CD4-positive, alpha-beta T cell treated with Interleukin-6 for 4 hours (primary cell): ENCODE measurements around the gene CRYBG2.
A peak's percentile ranks its signal among the peaks of the same experiment; 100 is the strongest.
"Not testable (repeated sequence)": the region's sequence is repeated elsewhere in the genome, so short reads cannot be mapped to it uniquely, and the experiment has no call there.

Experiments used
- DNase-seq: peaks from one replicate; pipeline ENCODE4 v3.0.0-alpha.2; 2020; ENCODE audit warnings: mixed read lengths

Gene CRYBG2

DNA sequence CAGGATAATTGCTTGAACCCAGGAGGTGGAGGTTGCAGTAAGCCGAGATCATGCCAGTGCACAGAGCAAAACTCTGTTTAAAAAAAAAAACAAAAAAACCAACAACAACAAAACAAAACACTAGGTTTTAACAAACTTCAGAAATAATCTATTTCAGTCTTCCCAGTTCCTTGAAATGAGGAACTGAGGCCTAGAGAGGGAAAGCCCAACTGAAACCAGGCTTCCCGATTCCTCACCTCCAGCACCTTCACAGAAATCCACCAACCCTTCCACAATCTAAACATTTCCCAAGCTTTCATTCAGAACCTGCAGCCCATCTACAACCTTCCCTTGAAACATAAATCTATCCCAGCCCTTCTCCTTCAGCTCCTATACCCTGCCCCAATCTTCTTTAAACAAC, 36.8 kb downstream of the CRYBG2 start:
- DNase-seq: no peak

DNA sequence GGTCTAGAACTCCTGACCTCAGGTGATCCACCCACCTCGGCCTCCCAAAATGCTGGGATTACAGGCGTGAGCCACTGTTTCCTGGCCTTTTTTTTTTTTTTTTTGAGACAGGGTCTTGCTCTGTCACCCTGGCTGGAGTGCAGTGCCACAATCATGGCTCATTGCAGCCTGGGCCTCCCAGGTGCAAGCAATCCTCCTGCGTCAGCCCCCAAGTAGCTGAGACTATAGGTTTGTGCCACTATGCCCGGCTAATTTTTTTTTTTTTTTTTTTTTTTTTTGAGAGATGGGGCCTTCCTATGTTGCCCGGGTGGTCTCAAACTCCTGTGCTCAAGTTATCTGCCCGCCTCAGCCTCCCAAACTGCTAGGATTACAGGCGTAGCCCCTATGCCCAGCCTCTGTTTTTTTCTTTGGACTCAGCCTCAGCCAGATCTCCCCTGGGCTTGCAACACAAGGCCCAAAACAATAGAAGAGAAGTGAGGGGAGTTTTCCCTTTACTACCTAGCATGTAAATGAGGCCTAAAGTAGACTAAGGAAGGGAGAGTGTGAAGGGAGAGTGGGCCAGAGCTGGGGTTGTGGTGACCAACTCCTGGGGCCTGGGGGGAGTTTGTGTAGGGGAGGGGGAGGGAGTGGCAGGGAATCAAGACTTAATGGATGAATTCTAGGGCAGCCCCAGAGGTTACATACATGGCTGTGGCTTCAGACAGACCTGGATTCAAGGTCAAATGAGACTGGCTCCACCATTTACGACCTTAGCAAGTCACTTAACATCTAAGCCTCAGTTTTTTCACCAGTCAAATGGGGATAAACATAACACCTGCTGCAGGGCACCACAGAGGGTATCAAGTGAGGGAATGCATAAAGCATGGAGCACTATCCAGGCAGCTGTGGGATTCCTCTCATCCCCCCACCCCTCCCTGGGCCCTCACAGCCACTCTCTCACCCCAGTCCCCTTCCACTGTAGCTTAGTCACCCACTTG, 37.8 kb downstream of the CRYBG2 start:
- no peak for DNase-seq

GRCh38 chr1:26314501-26314900, 39.4 kb downstream of the CRYBG2 start:
- DNase-seq: no peak

DNA sequence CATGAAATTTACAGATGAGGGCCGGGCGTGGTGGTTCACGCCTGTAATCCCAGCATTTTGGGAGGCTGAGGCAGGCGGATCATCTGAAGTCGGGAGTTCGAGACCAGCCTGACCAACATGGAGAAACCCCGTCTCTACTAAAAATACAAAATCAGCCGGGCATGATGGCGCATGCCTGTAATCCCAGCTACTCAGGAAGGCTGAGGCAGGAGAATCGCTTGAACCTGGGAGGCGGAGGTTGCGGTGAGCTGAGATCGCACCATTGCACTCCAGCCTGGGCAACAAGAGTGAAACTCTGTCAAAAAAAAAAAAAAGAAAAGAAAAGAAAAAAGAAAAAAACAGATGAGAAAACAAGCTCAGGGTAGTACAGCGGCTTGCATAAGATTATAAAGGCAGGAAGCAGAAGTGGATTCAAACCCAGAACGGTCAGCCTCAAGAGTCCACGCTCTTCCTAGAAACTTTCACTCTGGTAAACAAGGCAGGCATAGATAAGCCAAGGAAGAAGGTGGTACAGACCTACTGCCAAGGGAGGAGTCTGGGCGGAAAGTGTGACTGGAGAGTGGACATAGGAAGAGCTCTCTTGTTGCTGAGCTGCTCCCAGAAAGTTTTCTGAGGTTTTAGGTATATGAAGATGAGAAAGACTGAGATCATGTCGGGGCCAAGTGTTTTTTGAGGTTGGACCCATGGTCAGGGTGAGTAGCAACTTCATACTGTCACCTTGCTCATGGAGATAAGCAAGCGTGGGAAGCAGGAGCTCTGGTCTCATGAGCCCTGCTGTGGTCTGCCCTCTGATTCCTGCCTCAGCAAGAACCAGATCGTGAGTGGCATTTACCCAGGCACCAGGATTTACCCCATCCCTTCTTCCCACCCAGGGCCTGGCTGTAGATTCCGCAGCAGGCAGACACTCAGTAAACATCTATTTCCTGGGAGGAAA, 45.7 kb downstream of the CRYBG2 start:
- peak; percentile 38 for DNase-seq

DNA sequence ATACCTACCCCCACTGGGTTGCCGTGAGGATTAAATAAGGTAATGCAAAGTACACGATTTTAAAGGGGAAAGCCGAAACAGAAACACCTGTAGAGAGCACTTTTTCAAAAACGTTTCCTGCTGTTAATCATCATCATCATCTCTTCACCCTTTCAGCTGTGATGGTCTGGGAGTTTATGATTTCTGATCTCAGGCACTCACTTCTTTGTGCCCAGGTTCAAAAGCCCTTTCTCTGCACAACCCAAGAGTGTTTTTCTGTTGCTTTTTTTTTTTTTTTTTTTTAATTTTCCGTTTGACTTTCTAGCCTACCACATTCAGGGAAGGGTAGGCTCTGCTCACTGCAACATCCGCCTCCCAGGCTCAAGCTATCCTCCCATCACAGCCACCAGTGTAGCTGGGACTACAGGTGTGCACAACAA, 46.6 kb downstream of the CRYBG2 start:
- DNase-seq: peak; percentile 64

DNA sequence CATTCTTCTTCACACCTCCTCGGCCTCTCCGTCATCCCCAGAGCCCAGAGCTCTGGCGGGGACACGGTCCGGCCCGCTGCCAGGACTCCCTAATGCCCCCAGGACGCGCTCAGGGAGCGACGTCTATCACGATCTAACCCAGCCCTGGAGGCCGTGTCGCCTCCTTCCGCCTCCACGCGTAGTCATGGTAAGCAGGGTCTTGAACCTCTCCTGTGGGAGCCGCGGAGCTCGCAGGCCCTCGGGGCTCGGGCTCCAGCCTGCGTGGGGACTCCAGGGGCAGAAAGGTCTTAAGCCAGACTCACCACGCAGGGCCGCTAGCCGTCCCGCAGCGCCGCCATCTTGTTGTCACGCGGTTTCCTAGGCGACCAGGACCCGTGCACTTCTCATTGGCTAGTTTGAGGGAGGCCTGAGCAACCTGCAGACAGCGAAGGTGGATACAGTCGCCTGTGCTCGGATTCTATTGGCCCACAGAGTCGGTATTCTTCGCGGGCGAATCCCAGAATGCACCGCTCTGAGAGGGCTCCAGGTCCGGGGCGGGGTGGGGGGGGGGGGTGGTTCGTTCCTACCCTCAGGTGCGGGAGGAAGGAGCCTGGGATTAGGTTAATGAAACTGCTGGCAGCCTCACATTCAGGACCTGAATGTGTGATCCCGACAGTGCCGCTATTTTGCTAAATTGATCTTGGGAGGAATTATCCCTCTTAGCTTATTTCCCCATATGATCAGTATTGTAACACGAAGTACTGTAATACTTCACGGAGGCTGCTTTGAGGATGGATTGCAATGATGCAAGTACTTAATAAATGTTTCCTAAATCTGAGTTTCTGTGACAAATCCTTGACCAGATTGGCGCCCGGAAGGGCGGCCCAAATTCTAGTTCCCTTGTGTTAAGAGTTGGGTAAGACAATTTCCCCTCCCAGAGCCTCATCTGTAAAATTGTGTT, 47.4 kb downstream of the CRYBG2 start, which contains the start of gene UBXN11:
TSS of gene UBXN11 (minus strand) at position 347 of the 940 bp plus-strand sequence. CDS start 3,753 bp downstream, outside the sequence.
- DNase-seq: peak; percentile 93

GRCh38 chr1:26305667-26306289, 48.2 kb downstream of the CRYBG2 start:
- DNase-seq: no peak

GRCh38 chr1:26302733-26303405, 51.1 kb downstream of the CRYBG2 start:
- no peak for DNase-seq

DNA sequence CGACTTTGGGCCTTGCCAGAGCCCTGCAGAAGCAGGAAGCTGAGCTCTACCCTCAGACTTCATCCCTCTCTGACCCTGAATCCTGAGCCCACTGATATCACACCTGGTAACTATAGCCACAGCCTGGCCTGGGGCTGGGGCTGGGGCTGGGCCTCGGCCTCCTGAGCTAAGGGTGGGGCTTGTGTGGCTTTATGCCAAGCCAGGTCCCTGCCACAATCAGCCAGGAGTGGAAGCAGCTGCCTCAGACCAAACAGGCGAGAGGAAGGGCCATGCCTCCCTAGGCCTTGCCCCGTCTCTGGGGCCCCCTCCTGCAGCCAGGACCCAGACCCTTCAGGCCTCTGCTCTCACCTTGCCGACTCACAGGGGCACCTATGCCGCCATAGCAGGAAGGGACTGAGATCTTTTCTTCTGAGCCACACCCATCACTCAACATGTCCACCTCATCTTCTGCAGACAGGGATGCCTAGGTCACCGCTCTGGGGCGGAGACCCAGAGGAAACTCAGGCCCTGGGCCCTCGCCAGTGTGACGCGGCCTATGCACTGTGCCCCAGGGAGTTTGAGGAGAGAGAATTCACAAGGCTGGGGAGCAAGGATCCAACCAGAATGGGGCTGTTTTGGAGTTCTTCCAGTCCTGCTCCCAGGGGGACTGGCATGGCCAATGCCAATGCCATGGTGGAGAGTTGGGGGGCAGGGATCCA, 53.2 kb downstream of the CRYBG2 start:
- DNase-seq: no peak

- no peak for DNase-seq
Measured at GRCh38 chr1:26297791-26298124, 56.2 kb downstream of the CRYBG2 start.

- DNase-seq: no peak
Measured at GRCh38 chr1:26297057-26297790, 56.7 kb downstream of the CRYBG2 start.

DNA sequence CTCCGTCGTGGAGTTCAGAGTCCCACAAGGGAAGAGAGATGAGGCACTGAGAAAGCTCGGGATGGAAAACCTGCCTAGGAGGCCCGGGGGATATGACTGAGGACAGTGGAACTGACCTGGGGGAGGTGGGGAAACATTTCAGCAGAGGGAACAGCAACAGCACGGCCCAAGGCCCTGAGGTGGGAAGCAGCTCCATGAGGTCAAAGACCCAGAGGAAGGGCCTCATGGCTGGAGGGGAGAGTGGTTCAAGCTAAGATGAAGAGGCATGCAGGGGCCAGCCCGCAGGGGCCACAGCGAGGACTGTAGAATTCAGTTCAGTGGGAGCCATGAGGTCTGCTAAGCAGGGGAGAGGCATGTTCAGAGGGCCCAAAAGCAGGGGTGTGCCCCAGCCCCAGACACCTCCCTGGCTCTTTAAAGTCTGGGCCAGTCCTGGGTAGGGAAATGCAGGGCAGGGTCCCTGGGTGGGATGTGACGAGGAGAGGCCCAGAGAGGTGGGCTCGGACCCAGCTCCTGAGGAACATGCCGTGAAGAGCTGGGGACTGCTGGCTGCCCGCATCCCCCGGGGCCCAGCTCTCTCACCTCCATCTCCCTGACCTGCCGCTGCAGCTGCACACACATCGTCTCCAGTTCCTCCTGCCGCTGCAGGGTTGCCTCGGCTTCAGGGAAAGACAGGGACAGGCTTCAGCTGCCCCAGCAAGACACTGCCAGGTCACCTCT, 57.4 kb downstream of the CRYBG2 start:
- no peak for DNase-seq

- no peak for DNase-seq
Measured at GRCh38 chr1:26295194-26296138, 58.5 kb downstream of the CRYBG2 start.

DNA sequence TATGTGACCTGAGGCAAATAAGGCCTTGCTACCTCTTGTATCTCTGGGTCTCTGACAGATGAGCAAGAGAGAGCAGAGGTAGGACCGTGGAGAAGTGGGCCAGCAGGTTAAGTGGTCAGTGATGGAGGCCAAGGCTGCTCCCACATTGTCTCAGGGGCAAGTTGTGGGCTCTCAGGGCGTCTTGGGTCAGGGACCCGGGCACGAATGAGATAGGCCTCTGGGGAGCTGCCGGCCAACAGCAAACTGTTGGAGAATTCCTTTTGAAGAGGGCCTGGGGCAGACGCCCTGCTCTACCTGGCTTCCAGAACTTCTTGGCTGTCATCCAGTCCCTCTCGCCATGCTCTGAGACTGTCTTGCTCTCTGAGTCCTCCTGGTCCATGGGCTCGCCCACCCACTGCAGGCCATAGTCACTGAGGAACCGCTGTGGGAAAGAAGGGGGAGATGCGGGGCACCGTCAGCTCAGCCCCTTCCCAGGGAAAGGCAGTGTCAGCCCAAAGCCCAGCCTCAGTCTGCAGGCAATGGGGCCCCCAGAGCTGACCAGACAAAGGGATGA, 59.9 kb downstream of the CRYBG2 start:
- DNase-seq: no peak

DNA sequence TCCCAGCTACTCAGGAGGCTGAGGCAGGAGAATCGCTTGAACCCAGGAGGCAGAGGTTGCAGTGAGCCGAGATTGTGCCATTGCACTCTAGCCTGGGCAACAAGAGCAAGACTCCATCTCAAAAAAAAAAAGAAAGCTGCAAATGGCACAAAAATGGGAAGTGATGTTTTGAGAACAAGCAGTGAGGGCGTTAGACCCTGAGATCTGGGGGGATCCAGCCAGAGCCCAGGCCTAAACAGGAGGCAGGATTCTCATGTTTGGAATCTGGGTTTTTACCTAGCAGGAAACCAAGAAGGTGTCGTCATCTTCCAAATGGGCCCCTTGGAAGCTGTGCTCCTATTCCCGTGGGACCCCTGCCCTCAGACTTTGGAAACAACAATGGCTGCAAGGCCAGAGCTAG, 61.2 kb downstream of the CRYBG2 start:
- not testable (repeated sequence) for DNase-seq

DNA sequence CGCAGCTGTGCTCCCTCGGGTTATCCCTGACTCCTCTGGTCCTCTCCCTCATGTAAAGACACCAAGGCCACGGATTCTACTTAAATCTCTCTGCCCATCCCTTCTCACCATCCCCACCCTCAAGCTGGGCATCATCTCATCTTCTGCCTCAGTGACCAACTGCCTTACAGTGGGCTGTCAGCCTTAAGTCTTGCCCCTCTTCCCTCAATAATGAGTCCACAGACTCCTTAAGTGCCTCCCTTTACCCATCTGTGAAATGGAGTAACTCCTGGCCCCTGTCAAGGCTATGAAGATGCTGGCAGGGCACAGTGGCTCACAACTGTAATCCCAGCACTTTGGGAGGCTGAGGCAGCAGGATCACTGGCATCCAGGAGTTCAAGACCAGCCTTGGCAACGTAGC, 62.0 kb downstream of the CRYBG2 start:
- no peak for DNase-seq

GRCh38 chr1:26291433-26291832, 62.5 kb downstream of the CRYBG2 start:
- DNase-seq: no peak

GRCh38 chr1:26290882-26291261, 63.1 kb downstream of the CRYBG2 start:
- DNase-seq: no peak
